Measurements from ENCODE around the gene TMEM187. TPM values are rescaled to one million over a fixed set of nuclear protein-coding genes. Genes with fewer than 3 reads are reported as not detected.

TMEM187 gene
- total RNA-seq, 1 experiment from 2014 or later: 4.8 TPM

DNA sequence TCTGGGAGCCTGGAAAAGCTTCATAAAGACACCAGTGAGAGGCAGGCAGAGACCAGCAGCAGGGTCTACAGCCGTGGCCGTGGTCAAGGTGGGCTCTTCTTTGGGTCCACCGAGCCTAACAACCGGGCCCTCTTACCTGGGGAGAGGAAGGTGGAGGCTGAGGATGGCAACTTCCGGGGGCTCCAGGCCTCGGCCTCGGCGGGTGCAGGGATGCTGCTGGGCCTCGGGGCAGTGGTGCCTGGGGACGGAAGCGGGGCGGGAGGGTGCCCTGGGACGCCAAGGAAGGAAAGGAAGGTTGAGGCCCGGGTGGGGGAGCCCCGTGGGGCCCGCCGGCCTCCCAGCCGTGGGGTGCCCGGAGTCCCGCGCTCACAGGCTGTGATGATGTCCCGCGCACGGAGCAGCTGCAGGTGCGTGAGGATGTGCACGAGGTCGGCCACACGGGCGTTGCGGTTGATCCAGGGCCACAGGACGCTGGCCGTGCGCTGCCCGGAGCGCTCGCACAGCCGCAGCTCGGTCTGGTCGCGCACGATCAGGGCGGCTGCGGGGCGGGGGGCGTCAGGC, 46.6 kb downstream of the TMEM187 start:
- no peak for DNase-seq (ENCODE audit: low read depth)

DNA sequence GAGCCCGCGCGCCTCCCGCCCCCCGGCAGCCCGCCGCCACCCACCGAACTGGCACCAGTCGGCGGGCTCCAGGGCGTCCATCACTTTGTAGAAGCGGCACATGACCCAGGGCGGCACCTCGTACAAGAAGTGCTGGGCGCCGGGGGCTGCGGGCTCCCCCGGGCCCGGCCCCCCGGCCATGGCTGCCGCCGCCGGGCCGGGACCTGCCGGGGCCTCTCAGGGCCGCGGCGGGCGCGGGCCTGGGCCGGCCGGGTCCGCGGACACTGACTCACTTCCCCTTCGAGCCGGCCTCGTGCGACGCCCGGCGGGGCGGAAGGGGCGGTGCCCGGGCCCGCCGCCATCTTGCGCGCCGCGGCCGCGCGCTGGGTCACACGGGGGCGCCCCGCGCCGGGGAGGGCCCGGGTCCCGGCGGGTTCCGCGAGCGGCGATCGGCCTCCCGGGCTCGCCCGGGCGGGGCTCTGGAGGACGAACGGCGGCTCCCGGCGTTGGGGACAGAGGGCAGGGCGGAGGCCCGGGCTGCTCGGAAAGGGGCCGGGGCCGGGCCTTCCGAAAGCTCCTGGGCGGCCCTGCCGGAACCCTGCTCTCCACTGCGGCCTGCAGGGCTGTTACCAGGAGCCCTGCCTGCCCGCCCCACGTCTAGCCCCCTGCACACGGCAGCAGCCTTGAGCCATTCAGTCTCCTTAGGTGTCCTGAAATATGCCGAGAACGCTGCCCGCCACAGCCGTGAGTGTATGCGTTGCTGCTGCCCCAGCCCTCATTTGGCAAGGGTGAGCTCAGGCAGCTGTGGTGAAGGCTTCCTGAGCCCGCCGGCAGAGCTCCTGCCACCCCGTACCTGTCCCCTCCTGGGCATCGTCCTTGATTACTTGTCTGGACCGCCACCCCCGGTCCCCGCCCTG, 47.3 kb downstream of the TMEM187 start, which contains the start of gene IRAK1:
Gene IRAK1 (minus strand): TSS at position 270 of the 896 bp plus-strand sequence. CDS start 90 bp downstream, at position 180.
- peak; percentile 27 for DNase-seq (ENCODE audit: low read depth)

DNA sequence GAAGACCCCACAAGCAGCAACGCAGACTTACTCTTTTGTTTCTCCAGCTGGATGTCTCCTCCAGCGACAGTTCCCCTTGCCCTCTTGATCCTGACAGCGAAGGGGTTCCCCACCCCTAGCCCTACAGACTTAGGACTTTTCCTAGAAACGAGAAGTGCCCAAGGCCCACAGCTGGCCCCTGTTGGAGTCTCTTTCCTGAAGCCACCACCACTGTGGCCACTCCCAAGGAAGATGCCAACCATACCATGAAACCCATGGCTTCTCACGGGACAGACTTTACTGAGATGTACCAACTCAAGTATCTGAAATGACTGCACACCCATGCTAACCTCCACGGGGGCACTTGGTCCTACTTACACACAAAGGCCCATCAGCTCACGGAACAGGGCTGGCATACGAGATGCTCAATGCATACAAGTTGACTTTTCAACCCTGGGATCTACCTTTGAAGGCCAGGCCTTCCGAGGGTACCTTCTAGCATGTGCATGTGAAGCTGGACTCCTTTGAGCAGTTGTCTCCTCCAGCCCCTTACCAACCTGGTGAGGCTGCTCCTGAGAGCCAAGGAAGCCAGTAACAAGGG, 48.1 kb downstream of the TMEM187 start:
- no peak for DNase-seq (ENCODE audit: low read depth)

DNA sequence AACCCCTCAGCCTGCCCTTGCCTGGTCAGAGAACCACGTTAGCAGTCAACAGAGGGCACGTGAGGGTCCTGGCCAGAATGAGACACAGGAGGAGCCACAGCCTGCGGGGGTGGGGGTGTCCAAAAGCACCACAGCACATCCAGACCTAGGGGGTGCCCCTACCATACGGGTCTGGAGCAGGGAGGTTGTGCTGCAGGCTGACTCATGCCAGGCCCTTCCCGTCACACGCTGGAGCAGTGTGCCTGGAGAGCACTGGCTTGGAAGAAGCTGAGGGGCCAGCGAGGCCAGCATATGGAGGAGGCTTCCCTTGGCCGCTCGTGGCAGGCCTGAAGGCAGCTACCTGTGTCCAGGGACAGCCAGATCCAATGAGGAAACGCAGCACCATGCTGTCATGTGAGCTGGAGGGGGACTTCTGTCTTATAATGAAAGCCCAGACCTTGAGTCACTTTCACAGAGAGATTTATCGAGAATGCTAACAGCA, 48.6 kb downstream of the TMEM187 start:
- DNase-seq (ENCODE audit: low read depth): peak; percentile 80

DNA sequence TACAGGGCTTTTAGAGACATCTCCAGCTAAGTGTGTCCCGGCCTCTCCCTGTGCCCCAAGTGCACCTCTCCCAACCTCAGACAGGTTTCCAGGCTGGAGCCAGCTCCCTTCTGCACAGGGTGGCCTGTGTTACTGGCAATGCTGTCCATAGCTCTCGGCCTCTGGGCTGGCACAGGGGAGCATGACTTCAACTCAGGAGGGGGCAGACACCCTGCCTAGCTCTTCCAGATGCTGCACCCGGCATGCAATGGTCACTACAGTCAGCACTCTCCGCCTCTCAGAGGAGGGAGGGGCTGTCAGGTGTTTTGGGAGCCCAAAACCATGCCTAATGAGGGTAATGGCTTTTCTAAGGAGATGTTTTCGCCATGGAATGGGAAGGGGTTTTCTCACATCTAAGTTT, 49.6 kb downstream of the TMEM187 start:
- no peak for DNase-seq (ENCODE audit: low read depth)

DNA sequence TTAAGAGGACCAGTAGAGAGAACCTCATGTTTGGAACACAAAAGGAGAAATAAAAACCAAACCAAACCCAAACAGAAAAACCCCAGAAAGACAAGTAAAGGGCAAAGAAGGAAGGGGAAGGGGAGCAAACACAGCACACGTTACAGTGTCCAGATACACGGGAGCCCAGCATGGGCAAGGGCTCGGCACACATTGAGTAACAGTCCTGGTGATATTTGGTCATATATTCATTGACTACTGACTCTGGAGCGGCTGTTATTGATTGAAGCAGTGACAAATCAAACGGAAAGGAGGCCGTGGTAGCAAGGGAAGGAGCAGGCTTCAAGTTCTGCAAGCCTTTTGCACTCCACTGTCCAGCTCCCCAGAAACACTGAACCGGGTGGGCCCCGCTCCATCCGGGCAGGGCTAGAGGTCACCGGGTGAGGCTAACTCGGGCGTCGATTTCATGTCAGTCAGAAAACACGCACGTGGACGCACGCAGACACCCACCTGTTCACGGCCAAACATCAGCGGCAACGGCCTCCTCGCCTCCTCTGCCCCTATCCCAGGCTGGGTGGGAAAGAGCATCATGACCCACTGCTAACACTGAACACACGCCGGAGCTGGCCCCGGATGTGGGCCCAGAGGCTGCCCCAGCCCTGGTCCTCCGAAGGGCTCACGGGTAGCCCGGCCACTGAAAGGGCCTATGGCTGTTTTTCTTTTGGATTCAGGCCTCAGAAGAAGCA, 50.9 kb downstream of the TMEM187 start:
- no peak for DNase-seq (ENCODE audit: low read depth)

- DNase-seq (ENCODE audit: low read depth): no peak
These were observed 51.7 kb downstream of the TMEM187 start for GRCh38 chrX:154024271-154024670.

GRCh38 chrX:154025230-154025629, 52.7 kb downstream of the TMEM187 start:
- DNase-seq (ENCODE audit: low read depth): no peak

- no peak for DNase-seq (ENCODE audit: low read depth)
These were observed 53.8 kb downstream of the TMEM187 start for GRCh38 chrX:154026136-154027021.

DNA sequence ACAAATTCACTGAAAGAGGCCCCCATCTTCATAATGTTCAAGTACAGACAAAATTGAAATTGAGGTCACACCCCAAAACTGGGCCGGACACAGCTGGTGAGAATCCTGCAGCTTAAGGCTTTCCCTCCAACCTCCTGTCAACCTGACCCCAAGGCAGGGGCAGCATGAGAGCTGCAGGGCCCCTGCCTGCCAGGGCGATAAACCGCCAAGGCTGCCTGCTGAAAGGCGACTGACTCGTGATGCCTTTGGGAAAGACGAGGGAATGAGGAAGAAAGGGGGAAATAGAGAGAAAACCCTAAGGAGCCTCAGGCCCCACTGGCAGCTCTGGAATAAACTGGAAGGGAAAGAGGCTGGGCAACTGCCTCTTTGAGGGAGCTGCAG, 54.5 kb downstream of the TMEM187 start:
- DNase-seq (ENCODE audit: low read depth): no peak

DNA sequence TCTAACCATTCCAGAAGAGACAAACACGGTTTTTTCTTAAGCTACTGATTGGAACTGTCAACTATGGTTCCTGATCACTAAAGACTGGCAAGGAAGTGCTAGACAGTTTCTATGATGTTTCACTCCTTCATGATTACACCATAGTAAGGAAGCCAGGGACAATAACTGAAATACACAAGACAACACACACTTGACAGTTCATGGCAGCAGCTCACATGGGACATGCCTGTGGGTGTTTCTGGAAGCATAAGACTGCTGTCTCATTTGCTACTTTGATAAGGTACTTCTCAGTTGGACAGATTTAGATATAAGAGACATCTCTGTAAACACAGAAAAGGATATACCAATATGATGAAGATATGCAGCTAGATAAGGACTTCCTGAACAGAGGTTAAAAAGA, 55.4 kb downstream of the TMEM187 start:
- no peak for DNase-seq (ENCODE audit: low read depth)

- no peak for DNase-seq (ENCODE audit: low read depth)
These were observed 56.1 kb downstream of the TMEM187 start for GRCh38 chrX:154028502-154029184.

GRCh38 chrX:154029439-154029838, 56.9 kb downstream of the TMEM187 start:
- no peak for DNase-seq (ENCODE audit: low read depth)

GRCh38 chrX:154030266-154030665, 57.7 kb downstream of the TMEM187 start:
- DNase-seq (ENCODE audit: low read depth): no peak

- DNase-seq (ENCODE audit: low read depth): no peak
These were observed 58.3 kb downstream of the TMEM187 start for GRCh38 chrX:154030715-154031305.

DNA sequence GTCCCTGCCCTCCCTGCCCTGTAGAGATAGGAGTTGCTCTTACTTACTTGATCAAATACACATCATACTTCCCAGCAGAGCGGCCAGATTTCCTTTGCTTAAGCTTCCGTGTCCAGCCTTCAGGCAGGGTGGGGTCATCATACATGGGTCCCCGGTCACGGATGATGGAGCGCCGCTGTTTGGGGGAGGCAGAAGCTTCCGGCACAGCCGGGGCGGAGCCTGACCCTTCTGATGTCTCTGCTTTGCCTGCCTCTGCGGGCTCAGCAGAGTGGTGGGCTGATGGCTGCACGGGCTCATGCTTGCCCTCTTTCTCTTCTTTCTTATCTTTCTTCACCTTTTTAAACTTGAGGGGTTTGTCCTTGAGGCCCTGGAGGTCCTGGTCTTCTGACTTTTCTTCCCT, 59.6 kb downstream of the TMEM187 start:
- DNase-seq (ENCODE audit: low read depth): no peak

DNA sequence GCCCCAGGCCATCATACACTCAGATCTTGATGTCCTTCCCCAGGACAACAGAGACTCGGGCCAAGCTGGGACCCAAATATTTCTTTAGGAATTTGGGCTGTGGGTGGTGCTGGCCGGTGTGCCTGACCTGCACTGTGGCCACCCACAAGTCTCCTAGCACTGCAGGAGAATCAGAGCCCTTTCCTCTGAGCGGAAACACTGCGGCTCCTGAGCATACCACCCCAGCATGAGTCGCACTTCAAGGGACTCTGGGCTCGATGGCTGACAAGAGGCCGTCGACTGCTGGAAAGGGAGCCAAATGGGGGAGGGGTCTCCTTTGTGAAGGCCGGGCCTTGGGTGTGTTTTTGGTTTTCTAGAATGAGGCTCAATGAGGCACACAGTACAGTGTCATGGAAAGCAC, 60.1 kb downstream of the TMEM187 start:
- no peak for DNase-seq (ENCODE audit: low read depth)
